DND-41 (cell line): ENCODE measurements around the gene WNK4.

Source experiments
- EZH2 ChIP-seq: IDR thresholded peaks from 3 replicates; pipeline ENCODE4 v1.6.1; 2012; ENCODE audit warnings: borderline replicate concordance, low read depth, mild to moderate bottlenecking, moderate library complexity, low read length, inconsistent platforms; ENCODE audit not compliant: severe bottlenecking
- TF ChIP-seq, protein P1 (sequence below): IDR thresholded peaks from 2 replicates; pipeline ENCODE4 v1.5.1; 2012; ENCODE audit warnings: borderline replicate concordance, low read length, moderate library complexity, mild to moderate bottlenecking; ENCODE audit not compliant: poor library complexity, severe bottlenecking; ENCODE audit errors: extremely low read depth

DNA sequence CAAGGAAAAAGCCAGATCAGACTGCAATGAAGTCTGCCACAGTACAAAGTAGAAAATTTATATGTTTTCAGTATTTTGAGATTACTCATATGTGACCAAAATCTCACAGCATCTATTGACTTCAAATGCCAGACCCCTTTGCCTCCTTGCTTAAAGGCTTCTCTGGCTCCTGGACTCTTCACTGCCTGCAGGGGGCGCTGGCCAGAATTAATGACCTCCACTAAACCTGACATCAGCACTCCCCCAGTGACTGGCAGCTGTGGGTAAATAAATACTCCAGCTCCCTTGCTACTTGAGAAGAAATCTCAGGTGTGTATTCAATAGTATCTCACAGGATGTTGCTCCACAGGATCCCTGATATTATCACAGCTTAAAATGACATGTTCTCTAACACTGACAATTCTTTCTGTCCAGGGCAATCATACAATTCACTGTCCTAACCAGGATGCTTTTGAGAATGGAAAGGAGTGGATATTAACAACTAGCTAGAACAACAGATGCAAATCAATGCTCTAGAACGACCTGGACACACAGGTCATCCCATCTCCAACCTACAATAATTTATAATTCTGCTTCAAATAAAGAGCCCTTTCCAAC, 39.6 kb downstream of the WNK4 start:
- TF ChIP-seq, protein P1, sequence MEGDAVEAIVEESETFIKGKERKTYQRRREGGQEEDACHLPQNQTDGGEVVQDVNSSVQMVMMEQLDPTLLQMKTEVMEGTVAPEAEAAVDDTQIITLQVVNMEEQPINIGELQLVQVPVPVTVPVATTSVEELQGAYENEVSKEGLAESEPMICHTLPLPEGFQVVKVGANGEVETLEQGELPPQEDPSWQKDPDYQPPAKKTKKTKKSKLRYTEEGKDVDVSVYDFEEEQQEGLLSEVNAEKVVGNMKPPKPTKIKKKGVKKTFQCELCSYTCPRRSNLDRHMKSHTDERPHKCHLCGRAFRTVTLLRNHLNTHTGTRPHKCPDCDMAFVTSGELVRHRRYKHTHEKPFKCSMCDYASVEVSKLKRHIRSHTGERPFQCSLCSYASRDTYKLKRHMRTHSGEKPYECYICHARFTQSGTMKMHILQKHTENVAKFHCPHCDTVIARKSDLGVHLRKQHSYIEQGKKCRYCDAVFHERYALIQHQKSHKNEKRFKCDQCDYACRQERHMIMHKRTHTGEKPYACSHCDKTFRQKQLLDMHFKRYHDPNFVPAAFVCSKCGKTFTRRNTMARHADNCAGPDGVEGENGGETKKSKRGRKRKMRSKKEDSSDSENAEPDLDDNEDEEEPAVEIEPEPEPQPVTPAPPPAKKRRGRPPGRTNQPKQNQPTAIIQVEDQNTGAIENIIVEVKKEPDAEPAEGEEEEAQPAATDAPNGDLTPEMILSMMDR: peak; percentile 77
- TF ChIP-seq EZH2: no peak
